Activated naive CD4-positive, alpha-beta T cell treated with Interleukin-2 at 50 U/mL for 16 hours (primary cell): Measurements from ENCODE around the gene PPM1J.

Experiments
- DNase-seq: peaks from one replicate; pipeline ENCODE4 v3.0.0-alpha.2; 2020

The PPM1J gene

DNA sequence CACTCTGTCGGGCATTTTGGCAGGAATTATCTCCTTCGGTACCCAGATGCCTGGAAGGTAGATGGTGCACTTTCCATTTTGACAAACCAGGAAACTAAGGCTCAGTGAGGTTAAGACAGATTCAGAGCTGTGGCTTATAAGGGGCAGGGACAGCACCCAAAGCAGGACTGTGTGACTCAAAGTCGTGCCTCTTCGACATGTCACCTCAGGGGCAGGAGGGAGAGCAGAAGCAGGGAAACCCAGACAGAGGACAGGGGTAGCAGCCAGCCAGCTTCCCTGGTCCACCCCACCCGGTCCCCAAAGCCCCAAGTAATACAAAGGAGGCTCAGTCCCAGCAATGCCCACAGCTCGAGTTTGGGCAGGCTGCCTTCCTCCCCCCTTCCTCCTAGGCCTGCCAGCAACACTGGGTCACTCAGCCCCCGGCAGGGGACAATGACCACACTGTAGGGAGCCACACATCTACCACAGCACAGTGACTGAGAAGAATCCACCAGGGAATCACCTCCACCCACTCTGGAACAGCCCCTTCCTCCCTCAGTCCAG is 10.7 kb downstream of the PPM1J start:
- DNase-seq, result peak; percentile 27

DNA sequence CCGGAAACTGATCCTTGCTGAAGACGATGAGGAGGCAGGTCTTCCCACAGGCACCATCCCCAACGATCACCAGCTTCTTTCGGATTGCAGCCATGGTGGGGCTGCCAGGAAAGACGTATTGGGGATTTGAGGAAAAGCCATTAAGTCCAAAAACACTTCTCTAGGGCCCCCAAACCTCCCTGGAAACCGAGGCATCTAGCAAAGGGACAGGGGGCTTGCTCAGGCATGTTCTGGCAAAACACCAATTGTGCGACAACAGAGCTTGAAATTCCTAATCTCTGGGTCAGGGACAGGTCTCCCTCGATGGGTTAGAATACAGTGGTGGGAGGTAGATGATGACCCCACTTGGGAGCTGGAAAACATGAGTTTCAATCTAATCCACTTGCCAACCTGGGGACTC is 11.4 kb downstream of the PPM1J start:
- no peak for DNase-seq

DNA sequence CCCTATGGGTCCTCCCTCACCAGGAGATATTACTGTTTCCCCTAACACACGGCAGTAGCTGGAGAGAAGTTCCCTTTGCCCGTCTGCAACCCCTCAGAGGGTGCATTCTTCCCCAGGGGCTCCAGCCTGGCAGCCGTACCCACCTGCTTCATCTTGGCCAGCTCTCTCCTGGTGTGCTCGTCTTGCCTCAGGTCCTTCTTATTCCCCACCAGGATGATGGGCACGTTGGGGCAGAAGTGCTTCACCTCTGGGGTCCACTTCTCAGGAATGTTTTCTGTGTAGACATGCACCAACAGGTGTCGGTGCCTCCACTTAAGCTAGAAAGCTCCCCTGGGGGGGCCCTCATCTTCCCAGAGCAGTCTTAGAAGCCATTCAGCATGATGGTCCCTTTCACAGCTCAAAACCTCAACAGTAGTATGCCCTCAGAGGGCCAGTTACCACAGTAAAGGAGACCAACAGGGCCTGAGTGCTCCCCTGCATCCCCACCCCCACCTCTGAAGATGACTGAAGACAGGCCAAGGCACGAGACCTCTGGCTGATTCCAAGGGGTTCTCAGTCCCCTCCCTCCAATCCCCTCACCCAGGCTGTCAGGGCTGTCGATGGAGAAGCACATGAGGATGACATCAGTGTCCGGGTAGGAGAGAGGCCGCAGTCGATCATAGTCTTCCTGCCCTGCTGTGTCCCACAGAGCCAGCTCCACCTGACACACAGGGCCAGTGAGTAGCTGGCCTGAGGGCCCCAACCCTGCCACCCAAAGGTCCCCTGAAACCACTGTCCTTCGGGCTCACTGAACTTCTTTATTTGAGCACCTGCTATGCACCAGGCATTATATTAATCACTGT is 12.5 kb downstream of the PPM1J start:
- DNase-seq, result no peak

DNA sequence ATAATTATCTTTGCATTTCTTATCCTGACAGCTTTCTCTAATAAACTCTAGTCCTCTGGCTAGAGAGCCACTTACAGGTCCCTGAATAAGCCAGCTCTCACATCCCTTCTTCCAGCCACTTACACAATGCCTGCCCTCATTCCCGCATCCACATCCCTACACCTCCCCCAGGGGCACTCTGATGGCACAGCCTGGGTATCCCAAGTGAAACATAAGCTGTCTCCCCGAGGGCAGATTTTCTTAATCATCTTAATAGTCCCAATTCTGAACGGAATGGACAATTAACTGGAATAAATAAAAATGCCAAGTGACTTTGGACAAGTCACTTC is 13.1 kb downstream of the PPM1J start:
- no peak for DNase-seq

DNA sequence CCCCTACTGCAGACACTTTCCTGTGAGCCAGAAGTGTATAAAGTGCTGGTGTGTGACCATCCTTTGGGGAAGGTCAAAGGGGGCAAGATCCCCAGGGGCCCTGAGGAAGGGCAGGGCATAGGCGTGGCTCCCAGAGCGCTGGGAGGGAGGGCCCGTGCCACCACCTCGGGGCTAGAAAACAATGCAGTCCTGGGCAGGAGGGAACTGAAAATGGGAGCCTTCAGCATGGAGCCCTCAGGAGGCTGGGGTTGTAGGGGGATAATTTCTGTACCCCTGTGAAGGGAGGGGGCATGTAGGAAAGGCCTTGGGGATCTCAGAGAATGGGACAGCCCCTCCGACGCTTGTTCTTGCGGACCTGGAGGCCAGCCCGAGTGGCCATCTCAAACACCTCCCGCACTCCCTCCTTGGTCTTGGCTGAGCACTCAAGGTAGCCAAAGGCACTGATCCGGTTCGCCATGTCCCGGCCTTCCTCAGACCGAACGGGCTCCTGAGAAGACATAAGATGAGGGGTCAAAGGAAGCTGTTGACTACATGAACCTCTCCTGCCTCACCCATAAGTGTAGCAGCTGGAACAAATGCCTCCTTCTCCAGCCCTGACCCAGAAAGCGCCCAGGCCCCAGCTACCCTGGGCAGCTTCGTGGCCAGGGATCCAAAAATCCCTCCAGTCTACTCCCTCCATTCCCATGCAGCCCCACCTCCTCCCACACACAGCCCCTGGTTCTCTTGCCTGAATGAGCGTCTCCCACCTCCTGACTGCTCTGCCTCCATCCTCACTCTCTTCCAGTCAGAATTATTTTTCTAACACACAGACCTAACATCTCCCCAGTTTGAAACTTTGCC is 13.7 kb downstream of the PPM1J start:
- no peak for DNase-seq

DNA sequence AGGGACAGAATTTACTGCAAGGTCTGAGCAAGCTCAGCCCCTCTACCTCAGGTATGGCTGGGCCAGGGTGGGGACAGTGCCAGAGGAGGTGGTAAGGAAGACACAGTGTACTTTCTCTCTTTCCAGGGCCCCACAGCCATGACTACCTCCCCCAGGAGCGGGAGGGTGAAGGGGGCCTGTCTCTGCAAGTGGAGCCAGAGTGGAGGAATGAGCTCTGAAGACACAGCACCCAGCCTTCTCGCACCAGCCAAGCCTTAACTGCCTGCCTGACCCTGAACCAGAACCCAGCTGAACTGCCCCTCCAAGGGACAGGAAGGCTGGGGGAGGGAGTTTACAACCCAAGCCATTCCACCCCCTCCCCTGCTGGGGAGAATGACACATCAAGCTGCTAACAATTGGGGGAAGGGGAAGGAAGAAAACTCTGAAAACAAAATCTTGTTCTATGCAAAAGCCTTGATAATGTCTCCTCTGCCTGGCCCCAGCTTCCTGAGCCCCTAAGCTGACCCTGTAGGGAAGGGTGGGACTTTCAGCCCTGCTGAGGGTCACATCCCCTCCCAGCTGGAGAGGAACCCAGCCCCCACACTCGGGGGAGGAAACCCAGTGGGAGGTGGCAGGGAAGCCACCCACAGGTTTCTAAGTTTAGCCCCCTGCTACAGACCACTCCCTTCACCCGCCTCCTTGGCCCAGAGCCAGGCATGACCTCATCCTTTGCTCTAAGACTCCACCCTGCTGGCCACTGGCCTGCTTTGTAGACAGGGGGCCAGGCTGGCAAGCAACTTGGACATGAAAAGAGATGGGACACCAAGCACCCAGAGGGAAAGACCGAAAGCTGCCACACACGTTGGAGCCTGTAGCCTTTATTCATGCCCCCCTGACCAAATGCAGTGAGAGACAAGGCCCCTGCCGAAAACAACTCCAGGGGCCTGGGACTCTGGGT is 14.6 kb downstream of the PPM1J start:
- peak; percentile 66 for DNase-seq

DNA sequence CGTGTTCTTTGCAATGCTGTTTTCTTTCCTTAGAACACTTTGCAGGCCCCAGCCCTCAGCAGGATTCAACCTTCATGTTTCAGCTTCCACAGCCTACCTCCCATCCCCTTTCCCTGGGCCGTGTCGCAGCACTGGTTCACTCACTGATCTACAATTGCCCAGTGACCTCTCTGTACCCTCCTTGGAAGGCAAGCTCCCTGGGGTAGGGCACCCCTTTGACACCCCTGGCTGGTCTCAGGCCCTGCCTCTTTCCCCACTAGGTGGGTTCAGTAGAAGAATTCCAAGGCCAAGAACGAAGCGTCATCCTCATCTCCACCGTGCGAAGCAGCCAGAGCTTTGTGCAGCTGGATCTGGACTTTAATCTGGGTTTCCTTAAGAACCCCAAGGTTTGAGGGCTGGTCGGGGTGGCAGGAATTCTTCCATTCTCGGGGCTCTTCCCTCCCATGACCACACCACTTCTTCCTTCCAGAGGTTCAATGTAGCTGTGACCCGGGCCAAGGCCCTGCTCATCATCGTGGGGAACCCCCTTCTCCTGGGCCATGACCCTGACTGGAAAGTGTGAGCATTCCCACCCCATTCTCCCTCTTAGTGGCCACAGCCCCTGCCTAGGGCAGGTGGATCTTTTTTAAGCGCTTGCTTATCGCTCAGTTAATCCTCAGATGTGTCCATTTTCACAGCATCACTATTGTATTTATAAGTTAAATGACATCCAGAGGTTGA is 15.5 kb downstream of the PPM1J start:
- DNase-seq, result no peak

DNA sequence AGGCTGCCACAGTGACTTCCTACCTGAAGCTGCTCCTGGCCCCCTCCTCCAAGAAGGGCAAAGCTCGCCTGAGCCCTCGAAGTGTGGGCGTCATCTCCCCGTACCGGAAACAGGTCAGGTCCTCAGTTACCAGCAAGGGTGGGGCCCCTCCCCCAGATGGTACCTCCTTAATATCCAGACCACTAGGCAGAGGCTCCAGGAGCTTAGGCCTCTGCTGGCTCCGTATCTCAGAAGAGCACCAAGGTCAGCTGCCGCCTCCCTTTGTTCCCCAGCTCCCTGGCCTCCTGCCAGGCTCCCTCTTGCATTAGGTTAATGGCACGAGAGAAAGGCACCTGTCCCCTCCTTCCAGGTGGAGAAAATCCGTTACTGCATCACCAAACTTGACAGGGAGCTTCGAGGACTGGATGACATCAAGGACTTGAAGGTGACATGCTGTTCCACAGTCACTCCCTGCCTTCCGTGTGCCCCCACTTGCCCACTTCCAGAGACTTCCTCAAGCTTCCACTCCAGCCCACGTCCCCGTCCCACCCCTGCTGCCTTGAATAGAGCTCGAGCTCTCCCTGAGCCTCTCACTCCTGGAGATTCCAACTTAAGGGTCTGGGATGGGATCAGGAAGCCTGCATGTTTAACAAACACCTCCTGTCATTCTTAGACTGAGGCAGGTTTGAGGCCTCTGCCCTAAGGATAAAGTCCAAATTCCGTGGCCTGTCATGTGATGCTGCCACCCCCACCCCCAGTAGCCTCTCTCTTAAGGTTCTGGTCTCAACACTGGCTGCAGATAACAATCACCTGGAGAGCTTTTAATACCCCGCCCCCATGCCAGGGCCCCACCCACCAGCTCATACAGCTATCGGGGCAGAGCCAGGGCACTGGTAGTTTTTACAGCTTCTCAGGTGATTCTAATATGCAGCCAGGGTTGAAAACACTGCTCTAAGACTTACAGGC is 16.5 kb downstream of the PPM1J start:
- DNase-seq, result no peak

DNA sequence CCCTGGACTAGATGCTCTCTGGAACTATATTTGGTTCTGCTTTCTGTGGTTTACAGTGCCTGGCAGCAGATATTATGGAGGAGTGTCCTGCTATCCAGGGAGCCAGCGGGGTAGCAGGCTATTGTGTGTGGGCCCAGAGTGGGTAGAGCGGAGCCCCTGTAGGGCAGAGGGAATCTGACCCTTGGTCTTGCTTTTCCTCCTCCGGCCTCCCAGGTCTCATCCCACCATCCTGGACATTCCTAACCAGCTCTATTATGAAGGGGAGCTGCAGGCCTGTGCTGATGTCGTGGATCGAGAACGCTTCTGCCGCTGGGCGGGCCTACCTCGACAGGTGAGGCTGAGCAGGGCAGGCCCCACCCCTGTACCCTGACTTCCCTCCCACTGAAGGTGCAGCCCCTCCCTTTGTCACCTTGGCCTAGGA is 17.3 kb downstream of the PPM1J start:
- no peak for DNase-seq

DNA sequence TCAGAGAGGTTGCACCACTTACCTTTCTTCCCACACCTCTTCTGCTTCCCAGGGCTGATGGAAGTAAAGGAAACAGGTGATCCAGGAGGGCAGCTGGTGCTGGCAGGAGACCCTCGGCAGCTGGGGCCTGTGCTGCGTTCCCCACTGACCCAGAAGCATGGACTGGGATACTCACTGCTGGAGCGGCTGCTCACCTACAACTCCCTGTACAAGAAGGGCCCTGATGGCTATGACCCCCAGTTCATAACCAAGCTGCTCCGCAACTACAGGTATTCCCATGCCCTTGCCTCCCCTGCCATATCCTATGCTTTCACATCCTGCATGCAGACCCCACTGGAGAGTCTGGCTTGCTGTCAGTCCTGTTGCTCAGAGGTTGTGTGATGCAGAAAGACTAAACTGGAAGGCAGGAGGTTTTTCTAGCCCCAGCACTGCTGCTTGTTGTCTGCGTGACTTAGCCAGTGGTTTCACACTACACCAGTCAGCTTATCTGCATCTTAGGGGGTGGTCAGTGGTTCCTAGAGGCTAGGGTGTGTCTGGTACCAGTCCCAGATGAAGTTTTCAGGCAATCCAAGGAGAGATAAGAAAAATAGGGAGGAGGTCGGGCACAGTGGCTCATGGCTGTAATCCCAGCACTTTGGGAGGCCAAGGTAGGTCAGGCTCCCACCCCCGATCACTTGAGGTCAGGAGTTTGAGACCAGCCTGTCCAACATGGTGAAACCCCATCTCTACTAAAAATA is 18.4 kb downstream of the PPM1J start:
- DNase-seq, result no peak

DNA sequence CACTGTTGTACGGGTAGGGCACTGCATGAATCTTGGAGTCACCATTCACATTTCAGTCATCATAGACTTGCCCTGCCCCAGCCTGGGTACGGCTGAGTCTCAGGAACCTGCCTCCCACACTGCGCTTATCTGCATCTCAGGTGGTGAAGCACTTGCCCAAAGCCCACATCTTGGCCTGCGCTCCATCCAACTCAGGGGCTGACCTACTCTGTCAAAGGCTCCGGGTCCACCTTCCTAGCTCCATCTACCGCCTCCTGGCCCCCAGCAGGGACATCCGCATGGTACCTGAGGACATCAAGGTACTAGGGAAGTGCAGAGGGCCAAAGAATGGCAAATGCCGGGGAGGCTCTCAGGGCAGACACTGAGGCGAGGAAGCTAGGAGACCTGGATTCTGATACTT is 19.9 kb downstream of the PPM1J start:
- DNase-seq, result no peak

DNA sequence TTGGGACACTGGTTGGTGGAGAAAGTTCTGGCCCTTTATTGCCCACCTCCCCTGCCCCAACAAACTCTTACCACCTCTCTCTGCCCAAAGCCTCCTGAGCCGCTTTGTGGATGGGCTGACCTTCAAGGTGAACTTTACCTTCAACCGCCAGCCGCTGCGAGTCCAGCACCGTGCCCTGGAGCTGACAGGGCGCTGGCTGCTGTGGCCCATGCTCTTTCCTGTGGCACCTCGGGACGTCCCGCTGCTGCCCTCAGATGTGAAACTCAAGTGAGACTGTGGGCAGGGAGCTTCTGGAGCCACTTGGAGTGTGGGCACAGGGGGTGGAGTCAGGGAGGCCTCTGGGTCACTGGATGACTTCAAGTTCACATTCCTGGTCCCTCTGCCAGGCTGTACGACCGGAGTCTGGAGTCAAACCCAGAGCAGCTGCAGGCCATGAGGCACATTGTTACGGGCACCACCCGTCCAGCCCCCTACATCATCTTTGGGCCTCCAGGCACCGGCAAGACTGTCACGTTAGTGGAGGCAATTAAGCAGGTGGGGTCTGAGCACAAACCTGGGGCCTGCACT is 20.7 kb downstream of the PPM1J start:
- no peak for DNase-seq

DNA sequence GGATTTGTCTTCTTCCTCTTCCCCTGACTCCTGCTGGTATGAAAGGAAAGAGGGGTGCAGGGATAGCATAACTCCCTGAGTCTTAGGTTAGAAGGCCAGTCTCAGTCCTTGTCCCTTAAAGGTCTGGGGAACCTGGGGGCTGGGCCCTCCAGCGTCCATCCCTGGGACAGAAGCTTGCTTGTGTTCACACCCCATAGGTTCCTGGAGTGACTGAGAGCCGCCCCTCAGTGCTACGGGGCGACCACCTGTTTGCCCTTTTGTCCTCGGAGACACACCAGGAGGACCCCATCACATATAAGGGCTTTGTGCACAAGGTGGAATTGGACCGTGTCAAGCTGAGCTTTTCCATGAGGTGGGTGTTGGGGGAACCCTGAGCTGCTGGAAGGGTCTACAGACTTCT is 21.3 kb downstream of the PPM1J start:
- no peak for DNase-seq

DNA sequence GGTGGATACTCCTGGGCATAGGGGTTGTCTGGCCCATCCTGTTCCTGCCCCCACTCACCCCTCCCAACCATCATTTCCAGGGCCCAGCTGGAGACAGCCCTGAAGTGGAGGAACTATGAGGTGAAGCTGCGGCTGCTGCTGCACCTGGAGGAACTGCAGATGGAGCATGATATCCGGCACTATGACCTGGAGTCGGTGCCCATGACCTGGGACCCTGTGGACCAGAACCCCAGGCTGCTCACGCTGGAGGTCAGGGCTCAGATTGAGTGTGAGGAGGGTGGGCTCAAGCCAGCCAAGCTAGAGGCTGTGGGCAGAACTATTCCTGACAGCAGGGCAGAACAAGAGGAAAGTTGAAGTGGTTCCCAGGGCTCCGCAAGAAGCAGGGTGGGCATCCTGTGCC is 22.5 kb downstream of the PPM1J start:
- DNase-seq, result no peak

DNA sequence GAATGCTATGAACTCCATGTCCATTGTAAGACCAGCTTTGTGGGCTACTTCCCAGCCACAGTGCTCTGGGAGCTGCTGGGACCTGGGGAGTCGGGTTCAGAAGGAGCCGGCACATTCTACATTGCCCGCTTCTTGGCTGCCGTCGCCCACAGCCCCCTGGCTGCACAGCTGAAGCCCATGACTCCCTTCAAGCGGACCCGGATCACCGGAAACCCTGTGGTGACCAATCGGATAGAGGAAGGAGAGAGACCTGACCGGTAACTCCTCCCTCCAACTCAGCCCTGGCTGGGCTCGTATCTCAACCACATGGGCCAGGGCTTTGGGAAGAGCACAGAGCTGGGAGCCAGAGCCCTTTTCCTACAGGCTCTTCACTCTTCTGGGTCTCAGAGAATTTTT is 25.3 kb downstream of the PPM1J start:
- DNase-seq, result no peak

DNA sequence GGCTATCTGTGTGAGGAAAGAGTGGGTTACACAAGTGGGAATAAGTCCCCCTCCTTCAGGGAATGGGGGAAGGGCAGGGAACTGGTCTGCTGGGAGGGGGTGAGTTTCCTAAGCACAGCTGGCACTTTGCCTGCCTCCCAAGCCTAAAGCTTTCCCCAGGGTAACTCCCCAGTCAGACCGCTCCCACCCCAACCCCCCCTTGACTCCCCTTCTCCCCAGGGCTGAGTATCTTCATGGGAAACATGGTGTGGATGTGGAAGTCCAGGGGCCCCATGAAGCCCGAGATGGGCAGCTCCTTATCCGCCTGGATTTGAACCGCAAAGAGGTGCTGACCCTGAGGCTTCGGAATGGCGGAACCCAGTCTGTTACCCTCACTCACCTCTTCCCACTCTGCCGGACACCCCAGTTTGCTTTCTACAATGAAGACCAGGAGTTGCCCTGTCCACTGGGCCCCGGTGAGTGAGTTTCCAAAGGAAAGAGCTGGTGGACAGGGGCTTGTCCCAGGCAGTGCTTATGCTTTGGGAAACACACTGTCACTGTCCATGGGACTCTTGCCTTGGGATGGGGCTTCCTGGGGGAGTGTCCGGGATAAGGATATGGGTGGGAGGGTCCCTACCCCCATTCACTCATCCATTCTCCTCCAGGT is 25.8 kb downstream of the PPM1J start:
- no peak for DNase-seq

DNA sequence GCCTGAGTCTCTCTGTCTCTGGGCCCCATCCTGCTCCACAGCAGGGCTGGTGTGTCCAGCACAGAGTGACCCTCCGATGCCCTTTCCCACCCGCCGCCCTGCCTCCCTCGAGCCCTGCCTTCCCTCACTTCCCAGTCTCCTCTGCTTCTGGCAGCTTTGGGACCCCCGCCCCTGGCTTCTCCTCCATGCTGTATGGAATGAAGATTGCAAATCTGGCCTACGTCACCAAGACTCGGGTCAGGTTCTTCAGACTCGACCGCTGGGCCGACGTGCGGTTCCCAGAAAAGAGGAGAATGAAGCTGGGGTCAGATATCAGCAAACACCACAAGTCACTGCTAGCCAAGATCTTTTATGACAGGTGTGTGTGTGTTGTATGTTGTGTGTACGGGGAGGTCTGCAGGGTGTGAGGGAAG is 26.3 kb downstream of the PPM1J start:
- DNase-seq, result no peak

DNA sequence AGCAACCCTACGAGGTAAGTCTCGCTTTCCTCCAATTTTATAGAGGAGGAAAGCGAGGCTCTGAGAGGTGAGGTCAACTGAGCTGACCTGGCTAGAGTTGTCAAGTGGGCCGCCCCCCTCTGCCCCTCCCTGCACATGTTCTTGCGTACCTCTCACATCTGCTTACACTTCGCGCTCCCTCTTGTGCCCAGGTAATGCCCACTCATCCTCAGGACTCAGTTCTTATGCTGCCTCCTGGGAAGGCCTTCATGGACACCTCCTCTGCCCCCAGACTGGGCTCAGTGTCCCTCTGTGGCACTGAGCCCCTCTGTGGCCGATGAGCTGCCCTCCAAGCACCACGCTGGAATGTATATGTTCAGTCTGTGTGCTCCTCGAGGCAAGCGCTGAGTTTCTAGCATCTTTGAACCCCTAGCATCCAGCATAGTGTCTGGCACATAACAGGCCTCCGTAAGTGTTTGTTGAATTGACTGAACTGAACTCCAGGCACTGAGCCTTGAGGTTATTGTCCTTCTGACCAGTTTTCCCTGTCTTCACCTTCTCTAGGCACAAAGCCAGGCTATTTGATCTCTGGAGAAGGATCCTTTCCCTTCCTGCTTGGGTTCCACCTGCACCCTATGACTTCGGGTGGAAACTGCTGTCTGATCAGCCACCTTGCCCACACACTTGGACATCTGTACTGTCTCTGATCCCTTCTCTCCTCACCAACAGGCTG is 27.2 kb downstream of the PPM1J start:
- DNase-seq, result no peak

DNA sequence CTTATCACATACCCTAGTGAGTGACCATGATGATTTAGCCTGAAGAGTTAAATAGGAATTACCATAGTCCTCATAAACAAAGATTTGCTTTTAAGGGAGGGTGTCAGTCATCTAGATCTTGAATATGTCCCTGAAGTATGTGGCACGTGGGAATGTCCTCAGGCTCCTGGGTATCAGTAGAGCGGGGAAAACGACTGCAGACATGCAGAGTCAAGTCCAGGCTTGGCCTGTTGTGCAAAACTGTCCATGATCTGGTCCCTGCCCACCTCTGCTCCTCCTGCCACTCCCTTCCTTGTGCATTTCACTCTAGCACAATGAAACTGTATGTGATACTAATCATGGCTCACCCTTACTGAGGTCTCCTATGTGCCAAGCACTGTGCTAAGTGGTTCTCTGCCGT is 27.8 kb downstream of the PPM1J start:
- no peak for DNase-seq
